ENCODE measurements around the gene POU2F1.

DNA sequence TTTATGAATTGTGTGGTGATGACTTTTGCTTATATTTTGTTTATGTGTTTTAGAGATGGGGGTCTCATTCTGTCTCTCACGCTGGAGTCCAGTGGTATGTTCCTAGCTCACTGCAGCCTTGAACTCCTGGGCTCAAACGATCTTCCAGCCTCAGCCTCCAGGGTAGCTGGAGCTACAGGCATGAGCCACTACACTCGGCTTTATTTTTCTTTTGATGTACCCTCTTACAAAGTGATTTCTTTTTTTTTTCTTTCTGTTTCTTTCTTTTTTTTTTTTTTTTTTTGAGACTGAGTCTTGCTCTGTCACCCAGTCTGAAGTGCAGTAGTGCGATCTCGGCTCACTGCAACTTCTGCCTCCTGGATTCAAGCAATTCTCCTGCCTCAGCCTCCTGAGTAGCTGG lies 250.9 kb downstream of the POU2F1 start:
- TF ChIP-seq CTCF (conservative IDR thresholded peaks at IDR 0.05) (no peak), EZH2 (IDR thresholded peaks at IDR 0.05; ENCODE audit: low read depth) (no peak)
